ENCODE measurements around the gene SNRPA.

Gene SNRPA

DNA sequence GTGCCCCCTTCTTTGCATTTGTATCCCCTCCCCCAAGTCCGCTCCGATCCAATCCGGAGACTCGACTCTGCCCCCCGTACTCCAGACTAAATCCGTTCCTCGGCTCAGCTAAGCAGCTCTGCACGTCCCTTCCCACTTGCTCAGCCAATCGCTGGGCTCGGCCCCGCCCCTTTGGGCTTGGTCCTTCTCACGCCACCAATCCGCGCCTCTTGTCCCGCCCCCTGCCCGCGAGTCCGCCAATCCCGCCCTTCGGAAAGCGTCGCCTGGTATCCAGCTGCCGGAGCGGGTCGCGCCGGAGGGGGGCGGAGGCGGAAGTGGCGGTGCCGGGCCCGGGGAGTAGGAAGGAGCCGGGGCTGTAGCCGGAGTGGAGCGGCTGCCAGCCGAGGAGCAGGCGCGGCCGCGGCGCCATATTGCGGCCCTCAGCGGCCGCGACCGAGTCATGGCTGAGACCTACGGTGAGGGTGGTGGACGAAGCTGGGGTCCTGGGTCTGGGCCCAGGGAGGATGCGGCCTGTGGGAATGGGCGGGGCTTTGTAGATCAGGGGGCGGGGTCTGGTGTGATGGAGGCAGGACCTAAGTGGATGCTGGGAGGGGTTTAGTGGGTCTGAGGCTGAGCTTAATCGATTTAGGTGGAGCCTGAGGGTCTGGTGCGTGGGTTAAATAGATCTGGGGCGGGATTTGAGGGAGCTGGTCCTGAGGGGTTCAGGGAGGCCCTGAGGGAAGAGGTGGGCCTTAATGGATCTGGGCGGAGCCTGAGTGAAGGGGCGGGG is 27.1 kb downstream of the SNRPA start, which contains the start of gene RAB4B (continued):
- TF ChIP-seq, protein P1, sequence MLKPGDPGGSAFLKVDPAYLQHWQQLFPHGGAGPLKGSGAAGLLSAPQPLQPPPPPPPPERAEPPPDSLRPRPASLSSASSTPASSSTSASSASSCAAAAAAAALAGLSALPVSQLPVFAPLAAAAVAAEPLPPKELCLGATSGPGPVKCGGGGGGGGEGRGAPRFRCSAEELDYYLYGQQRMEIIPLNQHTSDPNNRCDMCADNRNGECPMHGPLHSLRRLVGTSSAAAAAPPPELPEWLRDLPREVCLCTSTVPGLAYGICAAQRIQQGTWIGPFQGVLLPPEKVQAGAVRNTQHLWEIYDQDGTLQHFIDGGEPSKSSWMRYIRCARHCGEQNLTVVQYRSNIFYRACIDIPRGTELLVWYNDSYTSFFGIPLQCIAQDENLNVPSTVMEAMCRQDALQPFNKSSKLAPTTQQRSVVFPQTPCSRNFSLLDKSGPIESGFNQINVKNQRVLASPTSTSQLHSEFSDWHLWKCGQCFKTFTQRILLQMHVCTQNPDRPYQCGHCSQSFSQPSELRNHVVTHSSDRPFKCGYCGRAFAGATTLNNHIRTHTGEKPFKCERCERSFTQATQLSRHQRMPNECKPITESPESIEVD (tag by site-specific recombination; IDR thresholded peaks at IDR 0.05) = no peak
- TF ChIP-seq CTCF (tag by site-specific recombination; IDR thresholded peaks at IDR 0.05) (peak; percentile 55), PATZ1 (tag by site-specific recombination; IDR thresholded peaks at IDR 0.05) (peak; percentile 96), ZNF10 (tag by site-specific recombination; IDR thresholded peaks at IDR 0.05) (peak; percentile 36; the same call in 1 of the 2 replicates), ZNF488 (tag by site-specific recombination; IDR thresholded peaks at IDR 0.05) (no peak), ZSCAN5A (tag by site-specific recombination; IDR thresholded peaks at IDR 0.05) (no peak; the same call in 1 of the 2 replicates), KLF1 (tag by site-specific recombination; IDR thresholded peaks at IDR 0.05) (peak; percentile 79), SP2 (tag by site-specific recombination; IDR thresholded peaks at IDR 0.05) (peak; percentile 100), ZNF561 (tag by site-specific recombination; IDR thresholded peaks at IDR 0.05; ENCODE audit: borderline replicate concordance) (no peak; the same call in 1 of the 2 replicates), ZNF157 (tag by site-specific recombination; IDR thresholded peaks at IDR 0.05) (no peak), ZBTB6 (tag by site-specific recombination; IDR thresholded peaks at IDR 0.05) (peak; percentile 35; the same call in 1 of the 2 replicates), GLIS1 (tag by site-specific recombination; IDR thresholded peaks at IDR 0.05) (peak; percentile 80), ZNF19 (tag by site-specific recombination; IDR thresholded peaks at IDR 0.05; ENCODE audit: low read depth) (no peak), GLIS2 (tag by site-specific recombination; IDR thresholded peaks at IDR 0.05) (peak; percentile 100), KLF16 (tag by site-specific recombination; IDR thresholded peaks at IDR 0.05) (peak; percentile 88), ZNF148 (tag by site-specific recombination; IDR thresholded peaks at IDR 0.05; ENCODE audit: borderline replicate concordance) (no peak), ZNF837 (tag by site-specific recombination; IDR thresholded peaks at IDR 0.05) (no peak), KLF7 (tag by site-specific recombination; IDR thresholded peaks at IDR 0.05; ENCODE audit: borderline replicate concordance) (peak; percentile 65; the same call in 1 of the 2 replicates), ZNF404 (tag by site-specific recombination; IDR thresholded peaks at IDR 0.05) (no peak), ZBTB7A (tag by site-specific recombination; IDR thresholded peaks at IDR 0.05; ENCODE audit: low read depth) (peak; percentile 82)
- TF ChIP-seq, protein P2, sequence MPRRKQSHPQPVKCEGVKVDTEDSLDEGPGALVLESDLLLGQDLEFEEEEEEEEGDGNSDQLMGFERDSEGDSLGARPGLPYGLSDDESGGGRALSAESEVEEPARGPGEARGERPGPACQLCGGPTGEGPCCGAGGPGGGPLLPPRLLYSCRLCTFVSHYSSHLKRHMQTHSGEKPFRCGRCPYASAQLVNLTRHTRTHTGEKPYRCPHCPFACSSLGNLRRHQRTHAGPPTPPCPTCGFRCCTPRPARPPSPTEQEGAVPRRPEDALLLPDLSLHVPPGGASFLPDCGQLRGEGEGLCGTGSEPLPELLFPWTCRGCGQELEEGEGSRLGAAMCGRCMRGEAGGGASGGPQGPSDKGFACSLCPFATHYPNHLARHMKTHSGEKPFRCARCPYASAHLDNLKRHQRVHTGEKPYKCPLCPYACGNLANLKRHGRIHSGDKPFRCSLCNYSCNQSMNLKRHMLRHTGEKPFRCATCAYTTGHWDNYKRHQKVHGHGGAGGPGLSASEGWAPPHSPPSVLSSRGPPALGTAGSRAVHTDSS (tag by site-specific recombination; IDR thresholded peaks at IDR 0.05) = no peak
- TF ChIP-seq, protein P3, sequence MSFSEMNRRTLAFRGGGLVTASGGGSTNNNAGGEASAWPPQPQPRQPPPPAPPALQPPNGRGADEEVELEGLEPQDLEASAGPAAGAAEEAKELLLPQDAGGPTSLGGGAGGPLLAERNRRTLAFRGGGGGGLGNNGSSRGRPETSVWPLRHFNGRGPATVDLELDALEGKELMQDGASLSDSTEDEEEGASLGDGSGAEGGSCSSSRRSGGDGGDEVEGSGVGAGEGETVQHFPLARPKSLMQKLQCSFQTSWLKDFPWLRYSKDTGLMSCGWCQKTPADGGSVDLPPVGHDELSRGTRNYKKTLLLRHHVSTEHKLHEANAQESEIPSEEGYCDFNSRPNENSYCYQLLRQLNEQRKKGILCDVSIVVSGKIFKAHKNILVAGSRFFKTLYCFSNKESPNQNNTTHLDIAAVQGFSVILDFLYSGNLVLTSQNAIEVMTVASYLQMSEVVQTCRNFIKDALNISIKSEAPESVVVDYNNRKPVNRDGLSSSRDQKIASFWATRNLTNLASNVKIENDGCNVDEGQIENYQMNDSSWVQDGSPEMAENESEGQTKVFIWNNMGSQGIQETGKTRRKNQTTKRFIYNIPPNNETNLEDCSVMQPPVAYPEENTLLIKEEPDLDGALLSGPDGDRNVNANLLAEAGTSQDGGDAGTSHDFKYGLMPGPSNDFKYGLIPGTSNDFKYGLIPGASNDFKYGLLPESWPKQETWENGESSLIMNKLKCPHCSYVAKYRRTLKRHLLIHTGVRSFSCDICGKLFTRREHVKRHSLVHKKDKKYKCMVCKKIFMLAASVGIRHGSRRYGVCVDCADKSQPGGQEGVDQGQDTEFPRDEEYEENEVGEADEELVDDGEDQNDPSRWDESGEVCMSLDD (tag by site-specific recombination; IDR thresholded peaks at IDR 0.05) = peak; percentile 82
